HepG2 (cell line): Measurements from ENCODE around the gene TAF11L4.
"Not testable (repeated sequence)": the region's sequence is repeated elsewhere in the genome, so short reads cannot be mapped to it uniquely, and the experiment has no call there.

ENCODE experiments used
- ARNT ChIP-seq: fragments of 450-650 bp; IDR thresholded peaks from 2 replicates; pipeline ENCODE4 v1.6.1; 2017
- EP300 ChIP-seq, 3 experiments: sonication (generic) in 1 of 3; formaldehyde crosslinking in 1 of 3; IDR thresholded peaks; 2 replicates each; pipeline versions ENCODE4 v1.5.1 to v1.6.1; 2011 to 2020; ENCODE audit warnings: low read depth in 2 of 3, low read length in 2 of 3, borderline replicate concordance in 1 of 3, improper control_type of control experiment in 1 of 3, mild to moderate bottlenecking in 1 of 3, missing genetic modification reagents in 1 of 3, moderate library complexity in 1 of 3
- EZH2 ChIP-seq: conservative IDR thresholded peaks from 2 replicates; pipeline ENCODE4 v1.6.1; 2012; ENCODE audit warnings: mild to moderate bottlenecking, low read depth, low read length, moderate library complexity
- GTF3A ChIP-seq: sonication (generic); formaldehyde crosslinking; conservative IDR thresholded peaks from 2 replicates; pipeline ENCODE4 v1.4.0; 2020; ENCODE audit warnings: mild to moderate bottlenecking, missing genetic modification reagents
- NFATC3 ChIP-seq: sonication (generic); formaldehyde crosslinking; IDR thresholded peaks from 2 replicates; pipeline ENCODE4 v1.5.1; 2020; ENCODE audit warnings: mild to moderate bottlenecking, missing genetic modification reagents
- POLR2A ChIP-seq, 2 experiments: IDR thresholded peaks; 2 replicates each; pipeline ENCODE4 v1.6.1; 2011; ENCODE audit warnings: low read depth in 2 of 2, low read length in 2 of 2, mild to moderate bottlenecking in 1 of 2, moderate library complexity in 1 of 2; ENCODE audit not compliant: insufficient read depth in 1 of 2
- RFX5 ChIP-seq: IDR thresholded peaks from 2 replicates; pipeline ENCODE4 v1.6.1; 2011; ENCODE audit warnings: low read depth, low read length, improper control_type of control experiment
- SIN3B ChIP-seq: fragments of 150-350 bp; IDR thresholded peaks from 2 replicates; pipeline ENCODE4 v1.6.1; 2014; ENCODE audit warnings: low read length
- SMARCC2 ChIP-seq: fragments of 450-650 bp; IDR thresholded peaks from 2 replicates; pipeline ENCODE4 v1.6.1; 2017; ENCODE audit warnings: antibody characterized with exemption, mild to moderate bottlenecking
- TCF7L2 ChIP-seq: IDR thresholded peaks from 2 replicates; pipeline ENCODE4 v1.6.1; 2011; ENCODE audit warnings: mild to moderate bottlenecking, low read depth, low read length, moderate library complexity
- ZNF138 ChIP-seq: sonication (generic); formaldehyde crosslinking; IDR thresholded peaks from 2 replicates; pipeline ENCODE4 v1.5.0; 2020; ENCODE audit warnings: mild to moderate bottlenecking, low read depth, missing genetic modification reagents
- ZNF234 ChIP-seq: sonication (generic); formaldehyde crosslinking; conservative IDR thresholded peaks from 2 replicates; pipeline ENCODE4 v1.5.1; 2020; ENCODE audit warnings: mild to moderate bottlenecking, missing genetic modification reagents
- ZNF253 ChIP-seq: sonication (generic); formaldehyde crosslinking; IDR thresholded peaks from 2 replicates; pipeline ENCODE4 v1.8.0; 2022; ENCODE audit warnings: mild to moderate bottlenecking, missing genetic modification reagents, borderline replicate concordance

GRCh38 chr5:17491257-17491656 lies 30.3 kb upstream of the TAF11L4 start:
- not testable (repeated sequence) for TF ChIP-seq ZNF234 (CRISPR knock-in tag); ZNF253 (CRISPR knock-in tag); RFX5; EZH2; SIN3B; POLR2A (IDR thresholded peaks at IDR 0.05; ENCODE audit: insufficient read depth in 1 of 2, low read depth in 2 of 2, low read length in 2 of 2); ZNF138 (CRISPR knock-in tag); SMARCC2; NFATC3 (CRISPR knock-in tag); EP300 (IDR thresholded peaks at IDR 0.05; ENCODE audit: low read depth in 2 of 2, low read length in 2 of 2); EP300 (CRISPR knock-in tag; IDR thresholded peaks at IDR 0.05; ENCODE audit: borderline replicate concordance); TCF7L2; GTF3A; ARNT
